NCI-H146 treated with DMSO at 0.1 percent for 48 hours (cell line): ENCODE data around the gene CFAP58.

Source experiments
- DNase-seq: peaks from one replicate; lab custom pipeline; 2025; ENCODE audit not compliant: unreplicated experiment; lab: John Stamatoyannopoulos, UW

Gene CFAP58

GRCh38 chr10:104353325-104354048 is at the start of gene CFAP58:
TSS of gene CFAP58 (plus strand) at chr10:104353833. CDS start at chr10:104353898, 65 bp downstream.
- peak; percentile 85 for DNase-seq

GRCh38 chr10:104304356-104304745 is 49.3 kb upstream of the CFAP58 start:
- no peak for DNase-seq

- no peak for DNase-seq
Measured at GRCh38 chr10:104304927-104305326, 48.7 kb upstream of the CFAP58 start.

GRCh38 chr10:104306897-104307296 is 46.7 kb upstream of the CFAP58 start:
- no peak for DNase-seq

- DNase-seq: no peak
Measured at GRCh38 chr10:104307576-104308438, 45.8 kb upstream of the CFAP58 start.

- DNase-seq: no peak
Measured at GRCh38 chr10:104308439-104308903, 45.2 kb upstream of the CFAP58 start.

GRCh38 chr10:104309980-104310978 is 43.4 kb upstream of the CFAP58 start:
- no peak for DNase-seq

- no peak for DNase-seq
Measured at GRCh38 chr10:104311184-104311720, 42.4 kb upstream of the CFAP58 start.

GRCh38 chr10:104314591-104315485 is 38.8 kb upstream of the CFAP58 start:
- DNase-seq: no peak

GRCh38 chr10:104315486-104315921 is 38.1 kb upstream of the CFAP58 start:
- DNase-seq: no peak

- DNase-seq: no peak
Measured at GRCh38 chr10:104316321-104317099, 37.1 kb upstream of the CFAP58 start.

GRCh38 chr10:104317269-104317710 is 36.3 kb upstream of the CFAP58 start:
- DNase-seq: no peak

- DNase-seq: no peak
Measured at GRCh38 chr10:104317726-104318299, 35.8 kb upstream of the CFAP58 start.

- no peak for DNase-seq
Measured at GRCh38 chr10:104318326-104318725, 35.3 kb upstream of the CFAP58 start.

GRCh38 chr10:104318810-104319741 is 34.6 kb upstream of the CFAP58 start:
- no peak for DNase-seq

GRCh38 chr10:104321226-104321625 is 32.4 kb upstream of the CFAP58 start:
- DNase-seq: no peak

GRCh38 chr10:104321725-104322415 is 31.8 kb upstream of the CFAP58 start:
- no peak for DNase-seq
